ENCODE results near the gene CASR.
"Not testable (repeated sequence)": the region's sequence is repeated elsewhere in the genome, so short reads cannot be mapped to it uniquely, and the experiment has no call there.

Gene CASR, protein sequence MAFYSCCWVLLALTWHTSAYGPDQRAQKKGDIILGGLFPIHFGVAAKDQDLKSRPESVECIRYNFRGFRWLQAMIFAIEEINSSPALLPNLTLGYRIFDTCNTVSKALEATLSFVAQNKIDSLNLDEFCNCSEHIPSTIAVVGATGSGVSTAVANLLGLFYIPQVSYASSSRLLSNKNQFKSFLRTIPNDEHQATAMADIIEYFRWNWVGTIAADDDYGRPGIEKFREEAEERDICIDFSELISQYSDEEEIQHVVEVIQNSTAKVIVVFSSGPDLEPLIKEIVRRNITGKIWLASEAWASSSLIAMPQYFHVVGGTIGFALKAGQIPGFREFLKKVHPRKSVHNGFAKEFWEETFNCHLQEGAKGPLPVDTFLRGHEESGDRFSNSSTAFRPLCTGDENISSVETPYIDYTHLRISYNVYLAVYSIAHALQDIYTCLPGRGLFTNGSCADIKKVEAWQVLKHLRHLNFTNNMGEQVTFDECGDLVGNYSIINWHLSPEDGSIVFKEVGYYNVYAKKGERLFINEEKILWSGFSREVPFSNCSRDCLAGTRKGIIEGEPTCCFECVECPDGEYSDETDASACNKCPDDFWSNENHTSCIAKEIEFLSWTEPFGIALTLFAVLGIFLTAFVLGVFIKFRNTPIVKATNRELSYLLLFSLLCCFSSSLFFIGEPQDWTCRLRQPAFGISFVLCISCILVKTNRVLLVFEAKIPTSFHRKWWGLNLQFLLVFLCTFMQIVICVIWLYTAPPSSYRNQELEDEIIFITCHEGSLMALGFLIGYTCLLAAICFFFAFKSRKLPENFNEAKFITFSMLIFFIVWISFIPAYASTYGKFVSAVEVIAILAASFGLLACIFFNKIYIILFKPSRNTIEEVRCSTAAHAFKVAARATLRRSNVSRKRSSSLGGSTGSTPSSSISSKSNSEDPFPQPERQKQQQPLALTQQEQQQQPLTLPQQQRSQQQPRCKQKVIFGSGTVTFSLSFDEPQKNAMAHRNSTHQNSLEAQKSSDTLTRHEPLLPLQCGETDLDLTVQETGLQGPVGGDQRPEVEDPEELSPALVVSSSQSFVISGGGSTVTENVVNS

DNA sequence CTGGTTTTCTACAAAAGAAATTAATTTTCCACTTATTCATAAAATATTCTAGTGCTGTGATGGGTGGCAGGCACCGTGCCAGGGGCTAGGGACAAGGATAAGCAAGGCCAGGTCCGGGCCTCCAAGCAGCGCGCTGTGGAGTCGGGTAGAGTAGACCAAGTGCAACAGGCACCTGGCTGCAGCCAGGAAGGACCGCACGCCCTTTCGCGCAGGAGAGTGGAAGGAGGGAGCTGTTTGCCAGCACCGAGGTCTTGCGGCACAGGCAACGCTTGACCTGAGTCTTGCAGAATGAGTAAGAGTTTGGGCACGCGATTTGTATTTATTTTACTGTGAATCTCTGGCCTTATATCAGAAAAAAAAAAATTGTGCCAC, at the start of gene CASR:
Gene CASR (plus strand): TSS at position 148 of the 372 bp plus-strand sequence. CDS start 70,522 bp downstream, outside the sequence.
- no peaks in the 10 kb centered on the region for H3K36me3 Mint-ChIP-seq
- H3K27me3 Mint-ChIP-seq = peaks cover 40% of the 10 kb centered on the region
- H3K4me3 Mint-ChIP-seq = no peak within 1 kb of the TSS
- H3K27ac Mint-ChIP-seq = no peak within 1 kb of the TSS
- no peaks in the 10 kb centered on the region for H3K9me3 Mint-ChIP-seq
- H3K4me1 Mint-ChIP-seq = peaks cover 4% of the 10 kb centered on the region

GRCh38 chr3:122146466-122146865, 37.0 kb upstream of the CASR start:
- peaks cover 7% of the 10 kb centered on the region for H3K9me3 Mint-ChIP-seq
- peaks cover 1% of the 10 kb centered on the region for H3K27me3 Mint-ChIP-seq
- no peaks in the 10 kb centered on the region for H3K36me3 Mint-ChIP-seq
- no peak overlapping the region for H3K4me3 Mint-ChIP-seq
- H3K4me1 Mint-ChIP-seq = peaks cover 7% of the 10 kb centered on the region
- H3K27ac Mint-ChIP-seq = peak overlapping the region; percentile 90

DNA sequence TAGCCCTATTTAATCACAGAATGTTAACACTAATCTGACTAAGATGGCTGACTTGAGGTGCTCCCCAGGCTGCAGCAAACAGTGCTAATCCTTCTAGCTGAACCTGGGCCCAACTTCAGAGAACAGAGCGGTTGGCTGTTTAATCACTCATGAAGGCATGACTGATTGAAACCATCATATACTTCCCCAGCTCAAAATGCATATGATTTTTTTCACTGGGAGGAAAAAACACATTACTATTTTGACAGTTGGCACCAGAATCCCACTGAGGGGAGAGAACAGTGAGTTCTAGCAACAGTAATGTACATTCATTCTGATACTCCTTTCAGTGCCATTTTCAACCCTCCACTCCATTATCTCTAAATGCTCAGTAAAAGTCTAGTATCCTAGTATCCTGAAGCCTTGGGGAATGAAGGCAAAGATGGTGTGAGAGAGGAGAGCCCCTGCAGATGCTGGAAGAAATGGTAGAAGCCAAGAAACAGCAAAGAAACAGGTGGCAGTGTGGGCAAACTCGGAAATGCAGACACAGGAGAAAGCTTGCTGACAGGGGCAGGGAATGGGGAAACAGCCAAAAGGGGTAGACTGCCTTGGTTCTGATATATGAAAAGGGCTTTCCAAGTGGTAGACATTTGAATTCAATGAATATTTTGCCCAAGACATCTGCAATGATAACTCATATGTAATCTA, 34.4 kb upstream of the CASR start:
- peaks cover 7% of the 10 kb centered on the region for H3K4me1 Mint-ChIP-seq
- H3K27me3 Mint-ChIP-seq = no peaks in the 10 kb centered on the region
- H3K36me3 Mint-ChIP-seq = no peaks in the 10 kb centered on the region
- no peak overlapping the region for H3K27ac Mint-ChIP-seq
- H3K9me3 Mint-ChIP-seq = peaks cover 12% of the 10 kb centered on the region
- H3K4me3 Mint-ChIP-seq = no peak overlapping the region

- no peaks in the 10 kb centered on the region for H3K36me3 Mint-ChIP-seq
- peaks cover 29% of the 10 kb centered on the region for H3K9me3 Mint-ChIP-seq
- H3K4me1 Mint-ChIP-seq = peaks cover 4% of the 10 kb centered on the region
- no peaks in the 10 kb centered on the region for H3K27me3 Mint-ChIP-seq
- no peak overlapping the region for H3K27ac Mint-ChIP-seq
- no peak overlapping the region for H3K4me3 Mint-ChIP-seq
Measured at GRCh38 chr3:122151480-122151879, 32.0 kb upstream of the CASR start.

- not testable (repeated sequence) for H3K36me3 Mint-ChIP-seq, H3K4me3 Mint-ChIP-seq, H3K27ac Mint-ChIP-seq, H3K4me1 Mint-ChIP-seq, H3K27me3 Mint-ChIP-seq
- H3K9me3 Mint-ChIP-seq = peaks cover 20% of the 10 kb centered on the region
Measured at GRCh38 chr3:122164983-122165382, 18.5 kb upstream of the CASR start.

DNA sequence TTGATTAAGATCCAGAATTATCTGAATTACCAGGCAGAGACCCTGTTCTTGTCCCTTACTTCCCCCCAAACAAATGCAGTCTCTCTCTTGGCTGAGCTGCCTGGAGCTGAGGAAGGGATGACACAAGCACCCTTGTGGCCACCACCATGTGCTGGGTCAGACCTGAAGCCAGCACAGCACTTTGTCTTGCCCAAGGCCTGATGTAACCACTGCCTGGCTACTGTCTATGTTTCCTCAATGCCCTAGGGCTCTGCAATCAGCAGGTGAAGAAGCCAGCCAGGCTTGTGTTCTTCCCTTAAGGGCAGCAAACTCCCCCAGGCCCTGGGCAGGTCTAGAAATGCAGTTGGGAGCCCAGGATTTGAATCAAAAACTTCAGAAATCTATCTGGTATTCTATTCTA, 15.8 kb upstream of the CASR start:
- H3K4me3 Mint-ChIP-seq = no peak overlapping the region
- H3K9me3 Mint-ChIP-seq = peaks cover 21% of the 10 kb centered on the region
- H3K36me3 Mint-ChIP-seq = peaks cover 4% of the 10 kb centered on the region
- peaks cover 12% of the 10 kb centered on the region for H3K27me3 Mint-ChIP-seq
- no peaks in the 10 kb centered on the region for H3K4me1 Mint-ChIP-seq
- H3K27ac Mint-ChIP-seq = no peak overlapping the region

DNA sequence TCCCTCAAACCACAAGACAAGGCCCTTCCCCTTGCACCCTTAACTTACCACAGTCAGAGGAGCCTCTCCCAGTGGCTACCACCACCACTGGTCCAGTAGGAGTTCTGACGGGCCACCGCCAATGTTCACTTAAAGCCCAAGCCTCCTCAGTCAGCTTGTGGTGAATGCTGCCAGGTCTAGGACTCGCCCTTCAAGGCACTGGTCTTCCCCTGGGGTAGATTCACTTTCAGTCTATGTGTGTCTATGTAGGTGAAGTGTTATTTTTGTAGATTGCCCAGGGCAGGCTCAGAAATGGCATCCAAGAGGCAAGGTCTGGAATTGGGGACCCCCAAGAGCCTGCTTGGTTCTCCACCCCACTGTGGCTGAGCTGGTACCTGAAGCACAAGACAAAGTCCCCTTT, 15.4 kb upstream of the CASR start:
- peaks cover 12% of the 10 kb centered on the region for H3K27me3 Mint-ChIP-seq
- H3K27ac Mint-ChIP-seq = no peak overlapping the region
- peaks cover 4% of the 10 kb centered on the region for H3K36me3 Mint-ChIP-seq
- no peak overlapping the region for H3K4me3 Mint-ChIP-seq
- peaks cover 20% of the 10 kb centered on the region for H3K9me3 Mint-ChIP-seq
- no peaks in the 10 kb centered on the region for H3K4me1 Mint-ChIP-seq

DNA sequence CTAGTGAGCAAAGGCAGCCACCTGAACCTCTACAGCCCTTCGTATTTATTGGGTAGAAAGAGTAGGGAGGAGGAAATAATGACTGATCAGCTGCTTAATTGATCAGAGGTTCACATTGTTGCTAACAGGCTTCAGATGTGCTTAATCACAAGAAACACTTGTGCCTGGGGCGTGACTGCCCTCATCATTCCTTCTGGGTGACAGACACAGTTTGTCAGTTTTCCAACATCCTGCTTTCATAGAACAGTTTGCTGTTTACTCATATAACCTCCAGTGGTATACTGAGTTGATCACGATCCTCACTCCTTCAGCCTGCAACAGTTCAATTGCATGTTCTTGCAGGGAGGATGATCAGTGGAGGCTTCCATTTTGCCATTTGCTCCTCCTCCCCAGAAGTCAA, 13.6 kb upstream of the CASR start:
- Mint-ChIP-seq H3K4me3 (no peak overlapping the region), H3K27ac (no peak overlapping the region), H3K27me3 (peaks cover 12% of the 10 kb centered on the region), H3K36me3 (peaks cover 4% of the 10 kb centered on the region), H3K4me1 (no peaks in the 10 kb centered on the region), H3K9me3 (peaks cover 19% of the 10 kb centered on the region)

DNA sequence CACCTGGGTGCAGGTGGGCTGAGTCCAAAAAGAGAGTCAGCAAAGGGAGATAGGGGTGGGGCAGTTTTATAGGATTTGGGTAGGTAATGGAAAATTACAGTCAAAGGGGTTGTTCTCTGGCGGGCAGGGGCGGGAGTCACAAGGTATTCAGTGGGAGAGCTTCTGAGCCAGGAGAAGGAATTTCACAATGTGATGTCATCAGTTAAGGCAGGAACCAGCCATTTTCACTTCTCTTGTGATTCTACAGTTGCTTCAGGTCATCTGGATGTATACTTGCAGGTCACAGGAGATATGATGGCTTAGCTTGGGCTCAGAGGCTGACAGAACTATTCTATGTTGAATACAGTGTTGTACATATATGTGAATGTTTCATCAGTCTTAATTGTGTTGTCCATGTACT, 12.1 kb upstream of the CASR start:
- H3K27me3 Mint-ChIP-seq = peaks cover 12% of the 10 kb centered on the region
- not testable (repeated sequence) for H3K4me1 Mint-ChIP-seq, H3K36me3 Mint-ChIP-seq, H3K4me3 Mint-ChIP-seq, H3K27ac Mint-ChIP-seq
- H3K9me3 Mint-ChIP-seq = peaks cover 17% of the 10 kb centered on the region

- Mint-ChIP-seq H3K4me3 (no peak overlapping the region), H3K27me3 (peaks cover 20% of the 10 kb centered on the region), H3K36me3 (no peaks in the 10 kb centered on the region), H3K4me1 (peaks cover 2% of the 10 kb centered on the region), H3K27ac (no peak overlapping the region), H3K9me3 (no peaks in the 10 kb centered on the region)
Measured at GRCh38 chr3:122178711-122179110, 4.8 kb upstream of the CASR start.

GRCh38 chr3:122183893-122184590, 574 bp downstream of the CASR start:
- Mint-ChIP-seq H3K27ac (no peak overlapping the region), H3K4me1 (peaks cover 4% of the 10 kb centered on the region), H3K36me3 (no peaks in the 10 kb centered on the region), H3K9me3 (no peaks in the 10 kb centered on the region), H3K4me3 (no peak overlapping the region), H3K27me3 (peaks cover 44% of the 10 kb centered on the region)

GRCh38 chr3:122184591-122184929, 1.1 kb downstream of the CASR start:
- no peaks in the 10 kb centered on the region for H3K9me3 Mint-ChIP-seq
- no peak overlapping the region for H3K4me3 Mint-ChIP-seq
- no peaks in the 10 kb centered on the region for H3K36me3 Mint-ChIP-seq

DNA sequence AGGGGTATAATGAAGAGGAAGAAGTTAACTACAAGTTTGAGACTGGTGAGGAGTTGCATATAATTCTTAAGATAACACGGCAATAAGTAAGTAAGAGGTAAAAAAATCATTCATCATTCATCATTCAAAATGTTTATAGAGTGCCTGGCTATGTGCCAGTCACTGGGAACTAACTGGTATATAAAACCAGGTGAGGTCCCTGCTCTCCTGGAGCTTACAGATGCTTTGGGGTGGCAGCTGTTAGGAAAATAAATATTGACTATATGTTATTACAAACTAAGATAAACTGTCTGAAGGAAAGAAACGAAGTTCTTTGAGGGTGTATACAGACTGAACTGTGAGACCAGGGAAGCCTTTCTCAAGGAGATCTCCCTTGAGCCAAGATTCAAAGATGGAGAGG, 2.9 kb downstream of the CASR start:
- H3K36me3 Mint-ChIP-seq = no peaks in the 10 kb centered on the region
- no peak overlapping the region for H3K4me3 Mint-ChIP-seq
- peaks cover 4% of the 10 kb centered on the region for H3K4me1 Mint-ChIP-seq
- no peak overlapping the region for H3K27ac Mint-ChIP-seq
- H3K9me3 Mint-ChIP-seq = no peaks in the 10 kb centered on the region
- peaks cover 43% of the 10 kb centered on the region for H3K27me3 Mint-ChIP-seq

More at GRCh38 chr3:122184591-122184929, 1.1 kb downstream of the CASR start:
- Mint-ChIP-seq H3K4me1 (peaks cover 4% of the 10 kb centered on the region), H3K27me3 (peaks cover 44% of the 10 kb centered on the region), H3K27ac (no peak overlapping the region)

GRCh38 chr3:122188737-122189136, 5.3 kb downstream of the CASR start:
- H3K27me3 Mint-ChIP-seq = peaks cover 30% of the 10 kb centered on the region
- no peak overlapping the region for H3K4me3 Mint-ChIP-seq
- no peaks in the 10 kb centered on the region for H3K36me3 Mint-ChIP-seq
- peaks cover 2% of the 10 kb centered on the region for H3K4me1 Mint-ChIP-seq
- no peaks in the 10 kb centered on the region for H3K9me3 Mint-ChIP-seq
- no peak overlapping the region for H3K27ac Mint-ChIP-seq

- H3K9me3 Mint-ChIP-seq = no peaks in the 10 kb centered on the region
Measured at GRCh38 chr3:122189357-122189756, 5.9 kb downstream of the CASR start.

More at GRCh38 chr3:122189357-122189756, 5.9 kb downstream of the CASR start:
- Mint-ChIP-seq H3K27me3 (peaks cover 29% of the 10 kb centered on the region), H3K4me1 (no peaks in the 10 kb centered on the region), H3K4me3 (no peak overlapping the region), H3K36me3 (no peaks in the 10 kb centered on the region), H3K27ac (no peak overlapping the region)
